PFSK-1 (cell line): ENCODE measurements around the gene METTL16.

ENCODE experiments used
- FOXP2 ChIP-seq: optimal IDR thresholded peaks from 2 replicates; pipeline ENCODE3; 2011; ENCODE audit warnings: borderline replicate concordance, control low read depth, inconsistent platforms; ENCODE audit not compliant: insufficient read depth; ENCODE audit errors: extremely low read length, extremely low read depth
- POLR2AphosphoS5 ChIP-seq: IDR thresholded peaks from 2 replicates; pipeline ENCODE4 v1.6.1; 2012; ENCODE audit warnings: low read depth, mild to moderate bottlenecking, control low read depth, low read length, moderate library complexity
- SIN3A ChIP-seq: IDR thresholded peaks from 2 replicates; pipeline ENCODE4 v1.6.1; 2012; ENCODE audit warnings: mild to moderate bottlenecking, low read length, moderate library complexity, borderline replicate concordance; ENCODE audit not compliant: insufficient read depth
- TAF1 ChIP-seq: IDR thresholded peaks from 2 replicates; pipeline ENCODE4 v1.6.1; 2012; ENCODE audit warnings: low read length, control low read depth, borderline replicate concordance; ENCODE audit not compliant: insufficient read depth
- TF ChIP-seq, protein P1 (sequence below), 2 experiments: IDR thresholded peaks; 2 replicates each; pipeline versions ENCODE4 v1.6.1 to v1.8.0; 2011 to 2012; ENCODE audit warnings: low read depth in 2 of 2, low read length in 2 of 2, control low read depth in 1 of 2, inconsistent platforms in 1 of 2, mild to moderate bottlenecking in 1 of 2, moderate library complexity in 1 of 2; ENCODE audit not compliant: insufficient read depth in 1 of 2

METTL16 gene

DNA sequence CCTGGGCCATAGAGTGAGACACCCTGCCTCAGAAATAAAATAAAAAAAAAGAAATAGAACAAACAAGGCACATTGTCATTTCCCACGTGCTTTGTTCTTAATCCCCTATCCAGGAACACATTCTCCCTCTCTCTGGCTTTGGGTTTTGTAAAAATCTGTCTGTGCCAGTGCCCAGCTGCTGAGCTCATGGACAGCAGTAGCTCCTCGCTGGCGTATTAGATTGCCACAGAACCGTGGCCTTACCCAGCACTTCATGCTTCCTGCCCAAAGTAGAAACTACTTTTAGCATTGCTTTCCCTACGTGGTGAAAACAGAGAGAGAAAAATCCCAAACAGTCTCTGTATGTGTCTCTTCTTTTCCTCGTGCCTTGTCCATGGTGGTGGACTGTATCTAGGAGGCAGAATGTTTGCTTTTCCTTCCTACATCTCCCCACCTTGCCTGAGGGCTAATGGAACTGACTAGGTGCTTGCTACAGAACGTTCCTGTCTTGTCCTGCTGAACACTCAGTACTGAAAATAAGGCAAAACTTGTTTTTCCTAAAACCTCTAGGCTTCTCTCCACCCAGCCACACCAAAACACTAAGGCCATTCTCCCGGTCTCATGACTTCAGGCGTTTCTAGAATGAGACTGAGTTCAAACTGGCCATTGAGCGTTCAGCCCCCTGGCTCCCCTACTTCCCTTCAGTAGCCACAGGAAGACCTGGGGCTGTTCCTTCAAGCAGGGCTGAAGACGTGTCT, 137.0 kb downstream of the METTL16 start:
- TF ChIP-seq, protein P1, sequence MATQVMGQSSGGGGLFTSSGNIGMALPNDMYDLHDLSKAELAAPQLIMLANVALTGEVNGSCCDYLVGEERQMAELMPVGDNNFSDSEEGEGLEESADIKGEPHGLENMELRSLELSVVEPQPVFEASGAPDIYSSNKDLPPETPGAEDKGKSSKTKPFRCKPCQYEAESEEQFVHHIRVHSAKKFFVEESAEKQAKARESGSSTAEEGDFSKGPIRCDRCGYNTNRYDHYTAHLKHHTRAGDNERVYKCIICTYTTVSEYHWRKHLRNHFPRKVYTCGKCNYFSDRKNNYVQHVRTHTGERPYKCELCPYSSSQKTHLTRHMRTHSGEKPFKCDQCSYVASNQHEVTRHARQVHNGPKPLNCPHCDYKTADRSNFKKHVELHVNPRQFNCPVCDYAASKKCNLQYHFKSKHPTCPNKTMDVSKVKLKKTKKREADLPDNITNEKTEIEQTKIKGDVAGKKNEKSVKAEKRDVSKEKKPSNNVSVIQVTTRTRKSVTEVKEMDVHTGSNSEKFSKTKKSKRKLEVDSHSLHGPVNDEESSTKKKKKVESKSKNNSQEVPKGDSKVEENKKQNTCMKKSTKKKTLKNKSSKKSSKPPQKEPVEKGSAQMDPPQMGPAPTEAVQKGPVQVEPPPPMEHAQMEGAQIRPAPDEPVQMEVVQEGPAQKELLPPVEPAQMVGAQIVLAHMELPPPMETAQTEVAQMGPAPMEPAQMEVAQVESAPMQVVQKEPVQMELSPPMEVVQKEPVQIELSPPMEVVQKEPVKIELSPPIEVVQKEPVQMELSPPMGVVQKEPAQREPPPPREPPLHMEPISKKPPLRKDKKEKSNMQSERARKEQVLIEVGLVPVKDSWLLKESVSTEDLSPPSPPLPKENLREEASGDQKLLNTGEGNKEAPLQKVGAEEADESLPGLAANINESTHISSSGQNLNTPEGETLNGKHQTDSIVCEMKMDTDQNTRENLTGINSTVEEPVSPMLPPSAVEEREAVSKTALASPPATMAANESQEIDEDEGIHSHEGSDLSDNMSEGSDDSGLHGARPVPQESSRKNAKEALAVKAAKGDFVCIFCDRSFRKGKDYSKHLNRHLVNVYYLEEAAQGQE (IDR thresholded peaks at IDR 0.05; ENCODE audit: insufficient read depth in 1 of 2, low read depth in 2 of 2, low read length in 2 of 2): 0 out of 4 replicates have a peak, but pooled peaks of 1 of the 2 experiments have one; percentile 38
- TF ChIP-seq POLR2AphosphoS5: no peak

DNA sequence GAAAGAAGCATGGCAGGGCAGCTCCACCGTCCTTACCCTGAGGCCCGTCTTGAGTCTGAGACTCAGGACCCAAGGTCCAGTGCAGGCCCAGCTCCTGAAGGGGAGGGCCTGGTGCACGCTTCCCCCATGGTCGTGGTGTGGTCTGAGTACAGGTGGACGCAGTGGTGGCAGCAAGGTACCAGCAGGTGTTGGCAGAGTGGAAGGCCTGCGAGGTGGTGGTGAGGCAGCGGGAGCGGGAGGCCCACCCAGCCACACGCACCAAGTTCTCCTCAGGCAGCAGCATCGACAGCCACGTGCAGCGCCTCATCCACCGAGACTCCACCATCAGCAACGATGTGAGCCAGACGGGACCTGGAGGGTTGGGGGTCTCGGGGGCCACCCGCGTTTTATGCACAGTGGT, 138.5 kb downstream of the METTL16 start:
- TF ChIP-seq TAF1 (no peak), POLR2AphosphoS5 (no peak), SIN3A (no peak), FOXP2 (no peak)
- TF ChIP-seq, protein P1 (IDR thresholded peaks at IDR 0.05; ENCODE audit: insufficient read depth in 1 of 2, low read depth in 2 of 2, low read length in 2 of 2): no peak

DNA sequence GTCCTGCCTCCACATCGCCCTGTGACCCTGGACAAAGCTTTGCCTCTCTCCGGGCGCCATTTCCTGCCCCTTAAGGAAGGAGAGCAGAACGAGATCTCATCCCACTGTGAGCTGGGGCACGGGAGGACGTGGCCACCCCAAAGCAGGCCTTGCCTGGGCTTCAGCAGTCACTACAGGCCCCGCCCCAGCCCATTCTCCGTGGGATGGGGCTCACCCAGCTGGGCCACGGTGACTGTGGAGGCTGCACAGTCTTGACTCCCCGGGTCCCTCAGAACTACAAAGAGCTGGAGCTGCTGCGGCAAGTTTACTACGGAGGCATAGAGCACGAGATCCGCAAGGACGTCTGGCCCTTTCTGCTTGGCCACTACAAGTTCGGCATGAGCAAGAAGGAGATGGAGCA, 139.0 kb downstream of the METTL16 start:
- TF ChIP-seq SIN3A: no peak
- TF ChIP-seq TAF1: no peak
- TF ChIP-seq FOXP2: no peak
- no peak for TF ChIP-seq POLR2AphosphoS5
- TF ChIP-seq, protein P1 (IDR thresholded peaks at IDR 0.05; ENCODE audit: insufficient read depth in 1 of 2, low read depth in 2 of 2, low read length in 2 of 2): no peak

DNA sequence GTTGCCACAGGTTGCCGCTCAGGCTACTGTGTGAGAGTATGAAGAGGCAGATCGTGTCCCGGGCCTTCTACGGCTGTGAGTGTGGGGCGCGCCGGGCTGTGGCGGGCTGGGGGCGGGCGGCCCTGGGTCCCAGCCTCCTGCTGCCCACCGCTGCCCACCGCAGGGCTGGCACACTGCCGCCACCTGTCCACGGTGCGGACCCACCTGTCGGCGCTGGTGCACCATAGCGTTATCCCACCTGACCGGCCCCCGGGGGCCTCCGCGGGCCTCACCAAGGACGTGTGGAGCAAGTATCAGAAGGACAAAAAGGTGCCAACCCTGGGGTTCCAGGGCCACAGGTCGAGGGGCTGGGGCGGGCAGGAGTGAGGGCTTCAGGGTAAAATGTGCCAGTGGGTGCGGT, 139.5 kb downstream of the METTL16 start:
- TF ChIP-seq FOXP2 (no peak), POLR2AphosphoS5 (no peak), SIN3A (no peak), TAF1 (no peak)
- TF ChIP-seq, protein P1 (IDR thresholded peaks at IDR 0.05; ENCODE audit: insufficient read depth in 1 of 2, low read depth in 2 of 2, low read length in 2 of 2): no peak
